ENCODE data around the gene CHADL.

The CHADL gene

DNA sequence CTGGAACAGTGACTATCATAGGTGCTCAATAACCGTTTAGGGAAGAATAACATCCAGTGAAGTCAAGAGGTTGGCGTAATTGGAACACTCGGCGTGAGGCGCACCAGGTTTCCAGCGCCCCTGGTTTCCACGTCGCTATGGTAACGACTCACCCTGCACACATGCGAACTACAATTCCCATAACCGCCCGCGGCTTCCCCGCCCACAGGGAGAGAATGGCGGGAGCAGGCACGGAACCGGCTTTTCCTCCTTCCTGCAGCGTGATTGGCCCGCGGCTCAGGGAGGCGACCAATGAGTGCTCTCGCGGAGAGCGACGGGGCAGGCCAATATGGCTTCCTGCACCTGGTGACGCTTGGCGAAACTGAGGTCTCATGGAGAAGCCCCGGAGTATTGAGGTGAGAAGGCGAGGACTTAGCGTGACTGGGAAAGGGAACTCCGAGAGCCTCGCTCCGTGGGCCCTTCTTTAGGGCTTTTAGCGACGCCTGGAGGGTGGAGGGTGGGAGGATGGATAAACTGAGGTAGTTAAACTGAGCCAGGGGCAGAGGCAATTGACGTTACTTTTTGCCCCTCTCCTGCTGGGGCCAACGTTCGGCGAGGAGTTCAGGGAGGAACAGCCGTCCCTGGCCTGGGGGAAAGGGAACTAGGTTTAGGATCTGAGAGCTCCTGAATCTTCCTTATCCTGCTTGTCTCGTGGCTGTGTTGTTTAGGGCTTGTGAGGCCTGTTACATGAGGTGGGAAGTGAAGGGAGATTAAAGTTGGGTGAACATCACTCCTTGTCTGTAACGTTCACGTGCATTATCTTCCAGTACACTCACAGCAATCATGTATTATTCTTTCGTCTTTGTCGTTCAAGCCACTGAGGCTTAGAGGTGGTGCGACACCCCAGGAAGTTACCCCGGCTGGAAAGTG is 35.5 kb downstream of the CHADL start, which contains the start of gene L3MBTL2:
Gene L3MBTL2 (plus strand): TSS at position 321 of the 909 bp plus-strand sequence. CDS start 51 bp downstream, at position 372.
- TF ChIP-seq, protein P1, sequence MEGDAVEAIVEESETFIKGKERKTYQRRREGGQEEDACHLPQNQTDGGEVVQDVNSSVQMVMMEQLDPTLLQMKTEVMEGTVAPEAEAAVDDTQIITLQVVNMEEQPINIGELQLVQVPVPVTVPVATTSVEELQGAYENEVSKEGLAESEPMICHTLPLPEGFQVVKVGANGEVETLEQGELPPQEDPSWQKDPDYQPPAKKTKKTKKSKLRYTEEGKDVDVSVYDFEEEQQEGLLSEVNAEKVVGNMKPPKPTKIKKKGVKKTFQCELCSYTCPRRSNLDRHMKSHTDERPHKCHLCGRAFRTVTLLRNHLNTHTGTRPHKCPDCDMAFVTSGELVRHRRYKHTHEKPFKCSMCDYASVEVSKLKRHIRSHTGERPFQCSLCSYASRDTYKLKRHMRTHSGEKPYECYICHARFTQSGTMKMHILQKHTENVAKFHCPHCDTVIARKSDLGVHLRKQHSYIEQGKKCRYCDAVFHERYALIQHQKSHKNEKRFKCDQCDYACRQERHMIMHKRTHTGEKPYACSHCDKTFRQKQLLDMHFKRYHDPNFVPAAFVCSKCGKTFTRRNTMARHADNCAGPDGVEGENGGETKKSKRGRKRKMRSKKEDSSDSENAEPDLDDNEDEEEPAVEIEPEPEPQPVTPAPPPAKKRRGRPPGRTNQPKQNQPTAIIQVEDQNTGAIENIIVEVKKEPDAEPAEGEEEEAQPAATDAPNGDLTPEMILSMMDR (IDR thresholded peaks at IDR 0.05; ENCODE audit: low read depth, low read length, poor library complexity, severe bottlenecking) = peak; percentile 25
- no peak for TF ChIP-seq EZH2phosphoT487 (IDR thresholded peaks at IDR 0.05; ENCODE audit: borderline replicate concordance, low read length)
- peak within 1 kb of the TSS; percentile 94 for H3K4me3 ChIP-seq (ENCODE audit: low read length)
- H3F3A ChIP-seq (ENCODE audit: control insufficient read depth, insufficient read depth) = peaks cover 18% of the 10 kb centered on the region
- peaks cover 43% of the 10 kb centered on the region for H3K79me2 ChIP-seq (ENCODE audit: control insufficient read depth, low read length)
- H4K20me1 ChIP-seq (ENCODE audit: control insufficient read depth, insufficient read depth, low read depth, low read length) = no peaks in the 10 kb centered on the region
- H3K36me3 ChIP-seq (ENCODE audit: control insufficient read depth, low read length) = peaks cover 30% of the 10 kb centered on the region
- H3K27me3 ChIP-seq (ENCODE audit: control insufficient read depth, low read length) = peaks cover 4% of the 10 kb centered on the region; the same call in 1 of the 2 replicates
- H3K4me2 ChIP-seq (ENCODE audit: low read length) = peak within 1 kb of the TSS; percentile 92
- no peaks in the 10 kb centered on the region for H3K9me3 ChIP-seq (ENCODE audit: control insufficient read depth, insufficient read depth, low read length)
- no peaks in the 10 kb centered on the region for H3K9me2 ChIP-seq (replicated peaks; ENCODE audit: control insufficient read depth, low read length)
- H3K27ac ChIP-seq (ENCODE audit: low read depth, low read length) = peak within 1 kb of the TSS; percentile 95
- H3K4me1 ChIP-seq (ENCODE audit: control insufficient read depth, low read length) = peaks cover 37% of the 10 kb centered on the region

DNA sequence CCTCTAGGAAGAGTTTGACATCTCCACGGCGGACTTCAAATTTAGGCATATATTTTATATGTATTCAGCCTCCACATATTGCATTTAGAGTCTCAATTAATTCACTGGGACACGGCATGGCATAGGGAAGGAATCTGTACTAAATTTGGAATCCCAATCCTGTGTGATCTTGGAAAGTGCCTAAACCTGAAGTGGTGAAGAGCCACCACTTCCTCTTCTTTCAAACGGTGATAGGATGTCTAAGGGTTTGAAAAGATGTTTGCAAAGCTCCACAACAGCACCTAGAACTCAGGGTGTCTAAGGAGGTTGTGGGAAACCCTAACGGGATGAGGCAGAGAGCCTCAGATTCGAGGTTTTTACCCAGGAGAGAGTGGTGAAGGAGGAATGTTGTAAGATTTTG is 36.7 kb downstream of the CHADL start:
- Histone ChIP-seq H3K4me1 (ENCODE audit: control insufficient read depth, low read length) (peaks cover 37% of the 10 kb centered on the region), H3K4me3 (ENCODE audit: low read length) (no peak overlapping the region), H3K79me2 (ENCODE audit: control insufficient read depth, low read length) (peaks cover 35% of the 10 kb centered on the region), H3K36me3 (ENCODE audit: control insufficient read depth, low read length) (peaks cover 21% of the 10 kb centered on the region), H3K27ac (ENCODE audit: low read depth, low read length) (no peak overlapping the region), H3K4me2 (ENCODE audit: low read length) (no peak overlapping the region), H3K9me2 (replicated peaks; ENCODE audit: control insufficient read depth, low read length) (no peaks in the 10 kb centered on the region), H3F3A (ENCODE audit: control insufficient read depth, insufficient read depth) (peaks cover 18% of the 10 kb centered on the region), H4K20me1 (ENCODE audit: control insufficient read depth, insufficient read depth, low read depth, low read length) (no peaks in the 10 kb centered on the region), H3K9me3 (ENCODE audit: control insufficient read depth, insufficient read depth, low read length) (no peaks in the 10 kb centered on the region), H3K27me3 (ENCODE audit: control insufficient read depth, low read length) (peaks cover 7% of the 10 kb centered on the region; the same call in 1 of the 2 replicates)
- TF ChIP-seq, protein P1 (IDR thresholded peaks at IDR 0.05; ENCODE audit: low read depth, low read length, poor library complexity, severe bottlenecking) = no peak
- no peak for TF ChIP-seq EZH2phosphoT487 (IDR thresholded peaks at IDR 0.05; ENCODE audit: borderline replicate concordance, low read length)

DNA sequence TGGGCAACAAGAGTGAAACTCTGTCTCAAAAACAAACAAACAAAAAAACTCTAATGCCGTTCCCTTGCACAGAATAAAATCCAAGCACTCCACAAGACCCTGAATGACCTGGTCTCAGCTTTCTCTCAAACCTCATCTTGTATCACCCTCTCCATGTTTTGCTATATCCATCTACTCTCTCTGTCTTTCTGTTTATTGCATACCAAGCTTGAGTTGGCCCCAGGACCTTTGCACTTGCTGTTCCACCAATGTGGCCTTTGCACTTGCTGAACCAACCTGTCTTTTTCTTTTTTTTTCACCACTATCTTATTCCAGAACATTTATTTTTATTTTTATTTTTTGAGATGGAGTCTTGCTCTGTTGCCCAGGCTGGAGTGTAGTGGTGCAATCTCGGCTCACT is 37.6 kb downstream of the CHADL start:
- H3K79me2 ChIP-seq (ENCODE audit: control insufficient read depth, low read length) = peaks cover 26% of the 10 kb centered on the region
- H3K9me3 ChIP-seq (ENCODE audit: control insufficient read depth, insufficient read depth, low read length) = no peaks in the 10 kb centered on the region
- H3K4me1 ChIP-seq (ENCODE audit: control insufficient read depth, low read length) = peaks cover 37% of the 10 kb centered on the region
- H3K27me3 ChIP-seq (ENCODE audit: control insufficient read depth, low read length) = peaks cover 7% of the 10 kb centered on the region; the same call in 1 of the 2 replicates
- no peak for TF ChIP-seq EZH2phosphoT487 (IDR thresholded peaks at IDR 0.05; ENCODE audit: borderline replicate concordance, low read length)
- TF ChIP-seq, protein P1 (IDR thresholded peaks at IDR 0.05; ENCODE audit: low read depth, low read length, poor library complexity, severe bottlenecking) = no peak
- no peaks in the 10 kb centered on the region for H4K20me1 ChIP-seq (ENCODE audit: control insufficient read depth, insufficient read depth, low read depth, low read length)
- H3K4me2 ChIP-seq (ENCODE audit: low read length) = no peak overlapping the region
- H3K27ac ChIP-seq (ENCODE audit: low read depth, low read length) = no peak overlapping the region
- H3K4me3 ChIP-seq (ENCODE audit: low read length) = no peak overlapping the region
- no peaks in the 10 kb centered on the region for H3K9me2 ChIP-seq (replicated peaks; ENCODE audit: control insufficient read depth, low read length)
- H3K36me3 ChIP-seq (ENCODE audit: control insufficient read depth, low read length) = peaks cover 11% of the 10 kb centered on the region
- peaks cover 18% of the 10 kb centered on the region for H3F3A ChIP-seq (ENCODE audit: control insufficient read depth, insufficient read depth)

Data from DOHH2 (cell line).